Stimulated activated CD4-positive, alpha-beta T cell treated with anti-CD3 and anti-CD28 coated beads, Interleukin-4, amount 100 ng/mL, for 24 hours (primary cell): ENCODE measurements around the gene IL15RA.
"Not testable (repeated sequence)": the region's sequence is repeated elsewhere in the genome, so short reads cannot be mapped to it uniquely, and the experiment has no call there.

Experiments used
- DNase-seq: peaks from one replicate; pipeline ENCODE4 v3.0.0-alpha.2; 2020

The IL15RA gene

GRCh38 chr10:5949009-5949759 lies 28.2 kb downstream of the IL15RA start:
- peak; percentile 42 for DNase-seq

- no peak for DNase-seq
Measured at GRCh38 chr10:5948208-5948585, 29.1 kb downstream of the IL15RA start.

GRCh38 chr10:5947471-5948207 lies 29.7 kb downstream of the IL15RA start:
- no peak for DNase-seq

- no peak for DNase-seq
Measured at GRCh38 chr10:5946786-5947185, 30.6 kb downstream of the IL15RA start.

- DNase-seq: not testable (repeated sequence)
Measured at GRCh38 chr10:5946419-5946775, 30.9 kb downstream of the IL15RA start.

- DNase-seq: no peak
Measured at GRCh38 chr10:5945561-5946418, 31.6 kb downstream of the IL15RA start.

- DNase-seq: no peak
Measured at GRCh38 chr10:5945190-5945509, 32.2 kb downstream of the IL15RA start.

GRCh38 chr10:5944389-5945189 lies 32.8 kb downstream of the IL15RA start:
- DNase-seq: no peak

- DNase-seq: no peak
Measured at GRCh38 chr10:5943536-5943935, 33.8 kb downstream of the IL15RA start.

- DNase-seq: no peak
Measured at GRCh38 chr10:5942474-5942873, 34.9 kb downstream of the IL15RA start.

GRCh38 chr10:5942001-5942400 lies 35.3 kb downstream of the IL15RA start:
- DNase-seq: no peak

GRCh38 chr10:5941579-5941978 lies 35.8 kb downstream of the IL15RA start:
- no peak for DNase-seq

- no peak for DNase-seq
Measured at GRCh38 chr10:5940807-5941218, 36.5 kb downstream of the IL15RA start.

- no peak for DNase-seq
Measured at GRCh38 chr10:5938291-5938690, 39.1 kb downstream of the IL15RA start.

GRCh38 chr10:5937016-5937415 lies 40.3 kb downstream of the IL15RA start:
- no peak for DNase-seq

- DNase-seq: no peak
Measured at GRCh38 chr10:5935628-5936027, 41.7 kb downstream of the IL15RA start.

- no peak for DNase-seq
Measured at GRCh38 chr10:5933909-5934546, 43.3 kb downstream of the IL15RA start.

- DNase-seq: no peak
Measured at GRCh38 chr10:5932345-5932744, 45.0 kb downstream of the IL15RA start.

GRCh38 chr10:5930272-5930671 lies 47.1 kb downstream of the IL15RA start:
- DNase-seq: no peak

- DNase-seq: no peak
Measured at GRCh38 chr10:5929442-5929841, 47.9 kb downstream of the IL15RA start.

GRCh38 chr10:5927306-5927705 lies 50.0 kb downstream of the IL15RA start:
- no peak for DNase-seq

- no peak for DNase-seq
Measured at GRCh38 chr10:5924889-5925288, 52.5 kb downstream of the IL15RA start.
